ENCODE results near the gene SFTPB. TPM values are rescaled to one million over a fixed set of nuclear protein-coding genes. Genes with fewer than 3 reads are reported as not detected.

SFTPB gene
- not detected in 2 replicates for total RNA-seq

DNA sequence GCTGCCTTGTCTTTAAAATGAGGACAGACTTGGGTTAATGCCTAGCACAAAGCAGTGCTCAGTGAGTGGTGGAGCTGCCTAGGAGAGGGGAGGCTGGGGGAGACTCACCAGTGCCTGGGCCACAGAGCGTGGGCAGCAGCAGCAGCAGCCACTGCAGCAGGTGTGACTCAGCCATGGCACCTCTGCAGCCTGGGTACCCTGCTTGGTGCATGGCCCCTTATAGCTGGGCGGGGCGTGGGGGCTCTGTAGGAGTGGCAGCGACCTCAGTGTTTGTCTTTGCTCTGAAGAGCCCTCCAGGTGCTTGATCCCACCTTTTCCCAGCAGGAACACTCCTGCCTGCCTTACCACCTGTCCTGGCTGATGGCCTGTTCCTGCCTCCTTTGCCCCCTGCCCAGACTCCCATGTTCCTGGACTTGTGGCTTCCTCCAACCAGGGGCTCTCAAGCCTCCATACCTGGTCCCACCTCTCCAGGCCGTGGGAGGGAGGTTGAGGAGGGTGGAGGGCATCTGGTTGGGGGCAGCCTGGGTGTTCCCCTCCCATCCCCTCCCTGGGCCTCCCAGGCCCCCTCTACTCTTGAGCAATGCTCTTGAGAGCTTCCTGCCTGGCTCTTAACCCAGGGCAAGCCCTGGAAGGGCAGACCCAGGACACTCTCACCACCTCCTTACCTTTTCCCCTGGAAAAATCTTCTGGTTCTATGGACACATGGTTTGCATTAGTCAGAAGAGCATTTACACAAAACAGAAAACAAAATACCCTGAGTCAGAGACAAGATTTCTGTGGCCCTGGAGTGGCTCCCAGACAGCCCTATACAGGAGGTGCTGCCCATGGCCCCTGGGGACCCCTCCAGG, at the start of gene SFTPB:
TSS of gene SFTPB (minus strand) at position 191 of the 848 bp plus-strand sequence. CDS start at position 175, 16 bp downstream.

DNA sequence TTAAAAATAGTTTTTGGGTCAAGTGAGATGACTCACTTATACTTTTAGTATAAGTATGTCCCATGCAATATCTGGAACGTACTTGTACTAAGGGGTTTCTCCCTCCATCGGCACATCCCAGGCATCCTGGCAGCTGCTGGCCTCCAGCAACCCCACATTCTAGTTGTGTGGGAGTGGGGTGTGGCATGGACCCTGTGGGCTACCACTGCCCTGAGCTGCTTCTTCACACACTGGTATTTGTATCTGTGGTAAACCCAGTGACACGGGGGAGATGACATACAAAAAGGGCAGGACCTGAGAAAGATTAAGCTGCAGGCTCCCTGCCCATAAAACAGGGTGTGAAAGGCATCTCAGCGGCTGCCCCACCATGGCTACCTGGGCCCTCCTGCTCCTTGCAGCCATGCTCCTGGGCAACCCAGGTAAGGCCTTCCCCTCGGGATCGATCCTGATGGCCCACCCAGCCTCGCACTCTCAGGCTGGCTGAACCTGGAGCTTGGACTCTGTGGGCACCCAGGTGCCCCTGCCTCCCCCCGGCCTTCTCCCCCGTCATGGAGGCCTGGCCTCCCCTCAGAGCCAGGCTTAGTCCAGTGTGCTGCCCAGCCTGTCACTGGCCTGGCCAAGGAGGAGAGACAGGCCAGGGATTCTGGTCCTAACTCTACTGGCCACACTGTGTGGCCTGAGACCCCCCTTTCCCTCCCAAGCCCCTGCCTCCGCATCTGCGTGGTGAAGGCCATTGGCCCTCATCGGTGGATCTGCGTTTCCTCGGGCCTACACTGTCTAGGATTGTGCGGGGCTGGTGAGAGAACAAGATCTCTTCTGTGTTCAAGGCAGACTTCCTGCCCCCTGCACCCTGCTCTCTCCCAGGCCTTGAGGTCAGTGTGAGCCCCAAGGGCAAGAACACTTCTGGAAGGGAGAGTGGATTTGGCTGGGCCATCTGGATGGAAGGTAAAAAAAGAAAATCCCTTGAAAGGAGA, 26.3 kb upstream of the SFTPB start, which contains the start of gene GNLY:
TSS of gene GNLY (plus strand) at position 307 of the 974 bp plus-strand sequence. CDS start at position 368, 61 bp downstream.

DNA sequence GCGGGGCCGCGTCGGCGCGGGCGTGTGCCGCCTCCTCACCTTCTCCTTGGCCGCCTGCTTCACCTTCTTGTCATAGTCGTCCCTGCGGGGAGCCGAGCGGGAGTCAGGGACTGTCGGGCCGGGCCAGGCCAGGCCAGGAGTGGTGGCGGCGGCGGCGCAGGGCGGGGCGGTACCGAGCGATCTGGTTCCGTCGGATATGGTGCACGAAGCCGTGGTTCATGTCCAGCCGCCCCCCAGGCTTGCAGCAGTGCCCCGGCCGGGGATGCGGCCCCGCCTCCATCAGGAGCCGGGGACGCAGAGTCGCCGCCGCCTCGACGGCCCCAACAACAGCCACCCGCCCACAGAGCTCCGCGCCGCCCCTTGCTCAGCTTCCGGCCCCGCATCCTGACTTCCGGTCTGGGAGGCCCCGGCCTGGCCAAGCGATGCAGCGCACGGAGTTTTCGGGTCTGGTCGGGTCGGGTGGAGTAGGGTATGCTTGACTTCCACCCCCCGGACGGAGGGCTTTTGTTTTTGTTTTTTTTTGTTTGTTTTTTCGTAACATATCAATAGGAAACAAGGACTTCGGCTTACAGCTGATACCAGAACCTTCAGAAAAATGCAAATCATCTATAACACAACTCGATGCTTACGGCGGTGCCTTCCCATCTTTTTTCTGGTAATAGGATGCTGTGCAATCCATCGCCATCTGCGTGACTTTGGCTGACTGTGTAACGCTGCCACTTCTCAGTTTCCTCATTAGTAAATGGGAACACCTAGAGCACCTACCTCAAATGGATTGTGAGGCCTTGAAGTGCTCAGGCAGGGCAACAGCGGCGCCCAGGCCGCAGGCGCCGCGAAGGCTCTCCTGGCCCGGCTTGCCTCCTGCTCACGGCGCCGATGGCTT, 56.1 kb downstream of the SFTPB start, which contains the start of gene C2orf68:
TSS of gene C2orf68 (minus strand) at position 362 of the 883 bp plus-strand sequence. CDS start at position 280, 82 bp downstream.

Other genes with a start within 250 kb of the SFTPB start
- not detected in 2 replicates for gene SH2D6, start 249.5 kb downstream of the SFTPB start, total RNA-seq
- gene MAT2A, start 129.0 kb downstream of the SFTPB start, total RNA-seq: 111 and 170 TPM in 2 replicates
- 75.5 and 87.9 TPM in 2 replicates for gene GGCX, start 106.7 kb downstream of the SFTPB start, total RNA-seq
- gene VAMP8, start 90.6 kb downstream of the SFTPB start, total RNA-seq: 0.23 and 0.59 TPM in 2 replicates
- gene VAMP5, start 83.8 kb downstream of the SFTPB start, total RNA-seq: 6.2 and 16.6 TPM in 2 replicates
- 115 and 212 TPM in 2 replicates for gene RNF181, start 72.5 kb downstream of the SFTPB start, total RNA-seq
- 10.1 and 11.7 TPM in 2 replicates for gene TMEM150A, start 65.5 kb downstream of the SFTPB start, total RNA-seq
- 11.1 and 12.8 TPM in 2 replicates for gene C2orf68, start 56.1 kb downstream of the SFTPB start, total RNA-seq
- 27.6 and 37.9 TPM in 2 replicates for gene USP39, start 52.0 kb downstream of the SFTPB start, total RNA-seq
- gene GNLY, start 26.2 kb upstream of the SFTPB start, total RNA-seq: not detected in 2 replicates
- 4.7 and 15.4 TPM in 2 replicates for gene ATOH8, start 85.8 kb upstream of the SFTPB start, total RNA-seq
- gene ST3GAL5, start 220.8 kb upstream of the SFTPB start, total RNA-seq: 12.8 and 14.9 TPM in 2 replicates